Glomerular endothelial cell (primary cell): ENCODE results near the gene FXYD5. TPM values are rescaled to one million over a fixed set of nuclear protein-coding genes. Genes with fewer than 3 reads are reported as not detected.

ENCODE experiments used
- DNase-seq: peaks from one replicate; pipeline ENCODE4 v3.0.0-alpha.2; 2011; ENCODE audit warnings: low read depth, low spot score; ENCODE audit errors: extremely low read depth
- total RNA-seq: library from RNA; depleted of rRNA; stranded (reverse); fragments of >200 nt; gene quantifications from 2 replicates; pipeline ENCODE4 v1.2.3, GENCODE V29; 2015

FXYD5 gene
- 105 and 166 TPM in 2 replicates for total RNA-seq

- no peak for DNase-seq
Observed at GRCh38 chr19:35154525-35155406, at the start of gene FXYD5. Gene FXYD5, plus strand, starts transcription at chr19:35154735. Its CDS starts 816 bp downstream, at chr19:35155551.

- DNase-seq, result no peak
Observed at GRCh38 chr19:35105047-35105410, 49.5 kb upstream of the FXYD5 start.

GRCh38 chr19:35105411-35106290, 48.9 kb upstream of the FXYD5 start:
- DNase-seq, result no peak

- no peak for DNase-seq
Observed at GRCh38 chr19:35106291-35106583, 48.3 kb upstream of the FXYD5 start.

GRCh38 chr19:35106898-35107541, 47.5 kb upstream of the FXYD5 start:
- DNase-seq, result no peak

GRCh38 chr19:35107545-35107944, 47.0 kb upstream of the FXYD5 start:
- DNase-seq, result no peak

GRCh38 chr19:35108730-35109129, 45.8 kb upstream of the FXYD5 start:
- no peak for DNase-seq

- DNase-seq, result no peak
Observed at GRCh38 chr19:35109395-35110112, 45.0 kb upstream of the FXYD5 start.

GRCh38 chr19:35110974-35111373, 43.6 kb upstream of the FXYD5 start:
- no peak for DNase-seq

- no peak for DNase-seq
Observed at GRCh38 chr19:35112995-35113688, 41.4 kb upstream of the FXYD5 start.

- DNase-seq, result peak; percentile 14
Observed at GRCh38 chr19:35114353-35115176, 40.0 kb upstream of the FXYD5 start.

GRCh38 chr19:35115177-35115951, 39.2 kb upstream of the FXYD5 start, which contains the start of gene FXYD3:
Gene FXYD3, plus strand, starts transcription at chr19:35115823. Its CDS starts 3,554 bp downstream, at chr19:35119377.
- no peak for DNase-seq

GRCh38 chr19:35116072-35116801, 38.3 kb upstream of the FXYD5 start:
- DNase-seq, result no peak

- no peak for DNase-seq
Observed at GRCh38 chr19:35117116-35117515, 37.4 kb upstream of the FXYD5 start.

GRCh38 chr19:35117799-35118198, 36.7 kb upstream of the FXYD5 start:
- no peak for DNase-seq

GRCh38 chr19:35118268-35119020, 36.1 kb upstream of the FXYD5 start:
- no peak for DNase-seq

- no peak for DNase-seq
Observed at GRCh38 chr19:35119091-35119490, 35.4 kb upstream of the FXYD5 start.
